ENCODE results near the gene CNIH3.

The CNIH3 gene

DNA sequence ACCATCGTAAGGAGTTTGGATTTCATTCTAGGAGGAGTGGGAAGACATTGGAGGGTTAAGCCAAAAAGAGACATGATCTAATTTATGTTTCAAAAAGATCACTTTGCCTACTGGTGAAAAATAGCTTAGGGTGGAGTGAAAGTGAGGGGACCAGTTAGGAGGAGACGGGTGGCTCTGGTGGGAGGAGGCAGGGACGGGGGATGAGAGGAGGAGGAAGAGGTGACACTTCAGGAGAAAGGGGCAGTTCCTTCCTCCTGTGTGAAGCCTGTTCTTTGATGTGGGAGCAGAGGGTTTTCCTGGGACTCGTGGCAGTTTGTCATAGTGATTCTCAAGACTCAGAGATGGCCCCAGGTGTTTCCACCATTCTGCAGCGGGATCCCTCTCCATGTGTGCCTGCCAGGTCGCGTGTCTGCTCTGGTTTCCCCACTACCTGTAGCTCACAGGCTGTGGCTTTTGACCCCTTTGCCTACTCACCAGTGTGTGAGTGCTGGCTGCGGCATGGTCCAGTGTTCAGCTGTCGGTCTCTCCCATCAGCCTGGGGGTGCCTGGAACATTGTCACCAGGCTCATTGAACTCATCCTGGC, 102.4 kb downstream of the CNIH3 start:
- DNase-seq (ENCODE audit: low read depth in 2 of 2, low spot score in 1 of 2): no peak

DNA sequence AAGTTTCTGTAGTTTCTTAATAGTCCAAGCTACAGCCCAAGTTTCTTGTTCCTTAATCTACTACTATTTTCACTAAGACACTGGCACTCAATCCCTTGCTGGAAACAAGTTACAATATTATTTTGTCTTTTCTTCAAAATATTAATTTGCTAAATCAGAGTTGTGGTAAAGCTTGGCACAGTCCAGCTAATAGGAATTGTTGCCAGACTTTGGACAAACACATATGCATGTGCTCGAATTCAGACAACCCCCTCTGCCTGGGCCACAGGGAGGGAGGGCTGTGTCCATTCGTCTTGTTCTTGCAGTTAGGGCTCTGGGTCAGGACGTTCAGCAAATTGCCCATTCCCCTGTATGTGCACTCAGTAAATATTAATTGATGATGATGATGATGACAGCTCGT, 103.6 kb downstream of the CNIH3 start:
- DNase-seq (ENCODE audit: low read depth in 2 of 2, low spot score in 1 of 2): no peak

DNA sequence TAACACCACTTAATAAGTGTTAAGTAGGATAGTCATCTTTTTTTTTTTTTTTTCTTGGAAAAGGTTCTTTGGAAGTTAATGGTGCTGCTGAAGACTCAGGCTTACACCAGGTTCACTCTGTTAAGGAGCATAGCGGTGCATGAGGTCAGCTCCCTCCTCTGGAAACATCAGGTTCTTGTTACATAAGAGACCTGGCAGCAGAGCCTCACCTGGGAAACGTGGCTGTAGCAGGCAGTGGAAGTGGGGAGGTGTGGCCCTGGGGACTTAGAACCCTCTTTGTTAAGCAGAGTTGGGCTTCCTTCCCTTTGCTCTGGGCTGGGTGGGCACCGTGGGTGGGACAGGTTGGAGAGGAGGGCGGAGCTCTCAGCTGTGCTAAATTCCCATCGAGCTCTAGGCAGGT, 104.1 kb downstream of the CNIH3 start:
- DNase-seq (ENCODE audit: low read depth in 2 of 2, low spot score in 1 of 2): no peak

- DNase-seq (ENCODE audit: low read depth in 2 of 2, low spot score in 1 of 2): no peak
Measured at GRCh38 chr1:224721000-224721399, 104.9 kb downstream of the CNIH3 start.

- no peak for DNase-seq (ENCODE audit: low read depth in 2 of 2, low spot score in 1 of 2)
Measured at GRCh38 chr1:224722838-224723237, 106.7 kb downstream of the CNIH3 start.

DNA sequence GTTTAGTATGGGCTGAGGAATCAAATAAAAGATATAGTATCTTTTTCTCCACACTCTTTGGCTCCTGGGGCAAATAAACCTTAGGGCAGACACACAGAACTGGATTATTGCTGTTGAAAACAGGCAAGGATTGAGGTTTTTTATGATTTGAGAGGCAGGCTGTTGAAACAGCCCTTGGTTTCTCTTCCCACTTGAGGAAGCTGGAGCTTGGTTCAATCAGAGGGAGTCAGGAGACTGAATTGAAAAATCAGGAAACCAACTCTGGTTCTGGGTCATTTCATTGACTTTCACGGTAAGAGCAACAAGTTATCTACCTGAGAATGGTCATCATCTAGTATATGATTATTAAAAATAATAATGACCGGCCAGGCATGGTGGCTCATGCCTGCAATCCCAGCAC, 108.4 kb downstream of the CNIH3 start:
- no peak for DNase-seq (ENCODE audit: low read depth in 2 of 2, low spot score in 1 of 2)

DNA sequence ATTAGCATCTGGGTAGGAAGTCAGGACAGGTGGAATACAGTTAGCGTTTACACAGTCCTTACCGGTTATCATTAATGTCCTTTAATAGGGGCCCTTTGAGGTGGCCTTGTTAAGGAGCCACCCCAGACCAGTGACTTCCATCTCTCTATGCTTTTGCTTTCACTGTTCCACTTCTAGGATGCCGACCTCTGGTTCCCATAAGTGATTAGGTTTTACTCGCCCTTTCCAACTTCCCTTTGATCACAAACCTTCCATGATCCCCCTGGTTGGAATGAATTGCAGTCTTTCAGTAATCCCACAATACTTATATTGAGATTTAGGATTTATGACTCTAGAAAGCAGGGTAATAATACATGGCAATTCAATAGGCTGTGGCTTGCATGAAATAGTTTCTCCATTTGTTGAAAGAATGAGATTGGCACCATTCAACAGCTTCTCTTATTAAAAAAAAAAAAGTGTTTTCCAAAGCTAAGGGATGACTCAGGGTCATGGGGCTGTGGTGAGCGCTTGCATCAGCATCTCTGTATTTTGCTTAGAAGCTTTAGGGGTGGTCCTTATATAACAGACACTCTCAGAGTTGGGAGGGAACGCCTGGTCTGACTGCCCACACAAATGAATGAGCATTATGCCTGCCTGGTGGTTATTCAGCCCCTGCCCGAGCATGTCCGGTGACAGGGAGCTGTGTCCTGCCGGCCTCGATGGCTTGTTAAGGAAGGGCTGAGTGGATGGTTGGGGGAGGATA, 110.5 kb downstream of the CNIH3 start:
- DNase-seq (ENCODE audit: low read depth in 2 of 2, low spot score in 1 of 2): no peak

GRCh38 chr1:224727351-224728289, 111.5 kb downstream of the CNIH3 start:
- no peak for DNase-seq (ENCODE audit: low read depth in 2 of 2, low spot score in 1 of 2)

DNA sequence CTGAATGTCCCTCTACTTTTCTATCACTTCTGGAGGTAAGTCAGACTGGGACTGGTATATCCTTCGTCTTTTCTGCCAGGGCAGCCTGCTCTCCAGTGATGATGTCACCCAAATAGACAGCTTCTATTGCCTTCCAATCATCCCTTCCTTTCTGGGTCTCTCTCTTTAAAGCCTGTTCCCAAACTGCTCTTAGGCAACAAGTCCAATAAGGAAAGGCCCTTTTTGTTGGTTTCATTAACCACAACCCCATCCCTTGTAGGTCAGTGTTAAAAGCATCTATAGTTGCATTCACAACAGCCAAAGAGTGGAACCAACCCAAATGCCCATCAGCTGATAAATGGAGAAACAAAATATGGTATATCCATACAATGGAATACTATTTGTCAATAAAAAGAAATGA, 114.4 kb downstream of the CNIH3 start:
- no peak for DNase-seq (ENCODE audit: low read depth in 2 of 2, low spot score in 1 of 2)

DNA sequence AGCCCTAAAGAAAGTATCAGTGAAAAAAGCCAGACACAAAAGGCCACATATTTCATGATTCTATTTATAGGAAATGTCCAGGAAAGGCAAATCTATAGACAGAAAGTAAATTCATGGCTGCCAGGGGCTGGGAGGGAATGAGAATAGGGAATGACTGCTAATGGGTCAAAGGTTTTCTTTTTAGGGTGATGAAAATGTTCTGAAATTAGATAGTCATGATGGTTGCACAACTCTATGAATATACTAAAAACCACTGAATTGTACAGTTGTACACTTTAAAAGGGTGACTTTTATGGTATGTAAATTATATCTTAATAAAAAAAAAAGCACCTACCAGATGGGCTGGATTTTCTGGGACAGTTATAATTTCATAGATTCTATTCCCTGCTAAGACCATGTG, 114.8 kb downstream of the CNIH3 start:
- DNase-seq (ENCODE audit: low read depth in 2 of 2, low spot score in 1 of 2): no peak

- no peak for DNase-seq (ENCODE audit: low read depth in 2 of 2, low spot score in 1 of 2)
Measured at GRCh38 chr1:224731633-224732032, 115.5 kb downstream of the CNIH3 start.

- DNase-seq (ENCODE audit: low read depth in 2 of 2, low spot score in 1 of 2): no peak
Measured at GRCh38 chr1:224732377-224733026, 116.4 kb downstream of the CNIH3 start.

DNA sequence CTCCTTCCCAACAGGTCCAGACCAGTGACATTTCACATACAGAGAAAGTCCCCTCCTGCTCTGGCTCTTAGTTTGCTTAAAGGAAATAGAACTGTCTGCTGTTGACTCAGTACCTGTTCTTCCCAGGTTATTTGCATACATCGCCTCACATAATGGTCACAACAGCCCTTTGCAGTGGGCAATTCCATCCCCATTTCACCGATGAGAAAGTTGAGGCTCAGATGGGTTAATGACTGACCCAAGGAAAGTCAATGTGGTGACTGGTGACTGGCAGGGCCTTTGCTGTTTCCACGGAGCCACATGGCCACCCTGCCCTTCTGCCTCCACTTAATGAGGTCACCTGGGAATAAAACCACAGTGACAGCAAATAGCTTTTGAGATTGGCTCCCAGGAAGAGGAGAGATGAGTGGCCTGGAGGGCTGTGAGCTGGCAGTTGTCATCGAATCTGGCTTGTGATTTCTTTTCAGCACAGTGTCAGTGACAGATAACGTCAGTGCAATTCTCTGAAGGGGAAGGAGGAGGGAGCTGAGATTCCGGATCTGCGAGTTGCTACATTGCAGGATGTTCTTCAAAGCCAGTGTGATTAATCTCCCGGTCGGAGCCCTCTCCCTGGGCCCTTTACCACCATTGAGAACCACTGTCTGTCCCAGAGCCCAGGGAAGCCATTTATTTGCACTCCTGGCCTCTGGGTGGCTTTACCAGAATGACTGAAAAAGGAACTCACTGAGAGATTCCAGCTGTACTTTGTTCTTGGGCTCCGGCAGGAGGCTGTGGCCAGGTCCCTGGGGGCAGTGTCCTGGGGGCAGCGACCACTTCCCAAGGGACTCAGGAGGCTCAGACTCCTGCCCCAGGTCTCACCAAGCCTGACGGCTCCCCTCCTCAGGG, 117.2 kb downstream of the CNIH3 start:
- no peak for DNase-seq (ENCODE audit: low read depth in 2 of 2, low spot score in 1 of 2)

GRCh38 chr1:224734261-224734935, 118.3 kb downstream of the CNIH3 start:
- no peak for DNase-seq (ENCODE audit: low read depth in 2 of 2, low spot score in 1 of 2)

DNA sequence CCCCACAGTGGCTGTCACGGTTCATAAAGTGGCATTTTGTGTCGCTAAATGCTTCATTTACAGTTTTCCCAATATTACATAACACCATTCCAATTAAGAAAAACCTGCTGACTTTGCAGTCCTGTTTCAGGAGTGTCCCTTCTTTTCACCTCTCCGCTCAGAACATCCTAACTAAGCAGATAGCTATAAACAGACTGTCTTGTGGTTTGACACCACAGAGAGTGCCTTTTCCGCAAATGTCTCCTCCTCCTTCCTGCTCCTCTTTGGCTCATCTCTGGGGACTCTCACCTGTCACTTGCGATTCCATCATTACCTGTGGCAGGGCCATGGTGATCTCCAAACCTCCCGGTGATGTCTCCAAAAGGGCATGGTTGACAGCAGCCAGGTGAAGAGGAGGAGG, 119.0 kb downstream of the CNIH3 start:
- DNase-seq (ENCODE audit: low read depth in 2 of 2, low spot score in 1 of 2): no peak

- DNase-seq (ENCODE audit: low read depth in 2 of 2, low spot score in 1 of 2): no peak
Measured at GRCh38 chr1:224736619-224737352, 120.7 kb downstream of the CNIH3 start.

- DNase-seq (ENCODE audit: low read depth in 2 of 2, low spot score in 1 of 2): no peak
Measured at GRCh38 chr1:224737353-224737727, 121.2 kb downstream of the CNIH3 start.

GRCh38 chr1:224739303-224739996, 123.3 kb downstream of the CNIH3 start:
- no peak for DNase-seq (ENCODE audit: low read depth in 2 of 2, low spot score in 1 of 2)
